Endothelial cell of umbilical vein (primary cell): Measurements from ENCODE around the gene HOXB4.

Source experiments
- CTCF ChIP-seq, 2 donors: IDR thresholded peaks; 1 replicate in 1 of 2; 2 replicates in 1 of 2; pipeline ENCODE4 v1.5.1; 2011; ENCODE audit warnings: low read length in 2 of 2, mild to moderate bottlenecking in 2 of 2, moderate library complexity in 2 of 2, control low read depth in 1 of 2, inconsistent platforms in 1 of 2, low read depth in 1 of 2; ENCODE audit not compliant: insufficient read depth in 1 of 2; ENCODE audit errors: extremely low read depth in 1 of 2
- EZH2 ChIP-seq: IDR thresholded peaks from 2 replicates; pipeline ENCODE4 v1.6.1; 2012; ENCODE audit warnings: borderline replicate concordance, low read depth, mild to moderate bottlenecking, moderate library complexity, low read length, inconsistent platforms; ENCODE audit not compliant: severe bottlenecking
- FOS ChIP-seq: IDR thresholded peaks from 2 replicates; pipeline ENCODE4 v1.6.1; 2011; ENCODE audit warnings: mild to moderate bottlenecking, low read length, moderate library complexity, borderline replicate concordance; ENCODE audit not compliant: insufficient read depth
- MAX ChIP-seq: IDR thresholded peaks from 2 replicates; pipeline ENCODE4 v1.6.1; 2011; ENCODE audit not compliant: insufficient read depth, insufficient read length
- POLR2A ChIP-seq: IDR thresholded peaks from 2 replicates; pipeline ENCODE4 v1.6.1; 2012; ENCODE audit warnings: low read depth, mild to moderate bottlenecking, control low read depth, low read length
- POLR2AphosphoS5 ChIP-seq: IDR thresholded peaks from 2 replicates; pipeline ENCODE4 v1.6.1; 2012; ENCODE audit warnings: low read depth, mild to moderate bottlenecking, control low read depth, low read length, moderate library complexity; ENCODE audit not compliant: insufficient read depth

GRCh38 chr17:48598736-48599135, 20.6 kb upstream of the HOXB4 start:
- TF ChIP-seq CTCF (IDR thresholded peaks at IDR 0.05; ENCODE audit: extremely low read depth in 1 of 2, insufficient read depth in 1 of 2, low read depth in 1 of 2, low read length in 2 of 2) = no peak
- no peak for TF ChIP-seq EZH2
- TF ChIP-seq FOS = no peak
- TF ChIP-seq POLR2A = no peak
- no peak for TF ChIP-seq MAX
- no peak for TF ChIP-seq POLR2AphosphoS5
